Caco-2 (cell line): ENCODE results near the gene RPL12. TPM values are rescaled to one million over a fixed set of nuclear protein-coding genes. Genes with fewer than 3 reads are reported as not detected.

Source experiments
- BruUV-seq: library from RNA; stranded (reverse); fragments of 400-500 nt; replicated peaks from 2 replicates; lab custom pipeline; 2021; lab: Mats Ljungman, UMichigan
- CTCF ChIA-PET: fragments of 300-600 bp; sonication (Branson Sonifier 250); formaldehyde crosslinking; loops from one replicate; lab custom pipeline; 2022; ENCODE audit warnings: antibody characterized with exemption; lab: Charles Lee
- POLR2A ChIA-PET: fragments of 300-600 bp; sonication (Branson Sonifier 250); formaldehyde crosslinking; loops from one replicate; lab custom pipeline; 2022; ENCODE audit warnings: antibody characterized with exemption; lab: Charles Lee
- DNase-seq, 2 experiments: peaks; one replicate each; pipeline versions ENCODE4 v3.0.0 to v3.0.0-alpha.2; 2020 to 2022
- H3K27me3 ChIP-seq: replicated peaks from 2 replicates; pipeline ENCODE4 v1.6.0; 2011; ENCODE audit warnings: low read length; ENCODE audit not compliant: control insufficient read depth, insufficient read depth
- H3K36me3 ChIP-seq: 2 replicates; pipeline ENCODE4 v1.5.1; 2011; ENCODE audit warnings: low read length; ENCODE audit not compliant: control insufficient read depth, insufficient read depth
- H3K4me1 ChIP-seq: fragments of 250-450 bp; sonication (Bioruptor Pico); 2 replicates; pipeline ENCODE4 v1.5.1; 2020; ENCODE audit warnings: mild to moderate bottlenecking
- H3K4me3 ChIP-seq: 2 replicates; pipeline ENCODE4 v1.5.1; 2011; ENCODE audit warnings: low read depth, mild to moderate bottlenecking, control low read depth, low read length
- H3K9me3 ChIP-seq: fragments of 250-450 bp; sonication (Bioruptor Pico); 2 replicates; pipeline ENCODE4 v1.5.1; 2020; ENCODE audit warnings: mild to moderate bottlenecking, moderate library complexity
- H3K27ac Mint-ChIP-seq: one replicate; pipeline ENCODE4 v1.8.0; 2022; ENCODE audit warnings: mixed read lengths; ENCODE audit not compliant: unreplicated experiment
- H3K27me3 Mint-ChIP-seq: one replicate; pipeline ENCODE4 v1.8.0; 2022; ENCODE audit warnings: mixed read lengths; ENCODE audit not compliant: insufficient read depth, unreplicated experiment
- H3K36me3 Mint-ChIP-seq: one replicate; pipeline ENCODE4 v1.8.0; 2022; ENCODE audit warnings: mild to moderate bottlenecking, mixed read lengths; ENCODE audit not compliant: insufficient read depth, unreplicated experiment
- H3K4me1 Mint-ChIP-seq: one replicate; pipeline ENCODE4 v1.8.0; 2022; ENCODE audit warnings: low read depth, mixed read lengths; ENCODE audit not compliant: unreplicated experiment
- H3K4me3 Mint-ChIP-seq: one replicate; pipeline ENCODE4 v1.8.0; 2022; ENCODE audit warnings: mild to moderate bottlenecking, moderate library complexity, mixed read lengths; ENCODE audit not compliant: unreplicated experiment
- H3K9me3 Mint-ChIP-seq: one replicate; pipeline ENCODE4 v1.8.0; 2022; ENCODE audit warnings: mixed read lengths; ENCODE audit not compliant: unreplicated experiment
- intact Hi-C: fragments of 100-400 bp; cut with micrococcal nuclease; formaldehyde crosslinking; loops from one replicate; pipeline ENCODE4 v1.10.0; 2022; ENCODE audit not compliant: unreplicated experiment
- total RNA-seq: library from RNA; stranded (reverse); gene quantifications from 2 replicates; pipeline ENCODE4 v1.2.3, GENCODE V29; 2022
- TF ChIP-seq, protein P1 (sequence below), 2 experiments: fragments of 200-600 bp in 1 of 2; IDR thresholded peaks; 1 replicate in 1 of 2; 2 replicates in 1 of 2; pipeline versions ENCODE4 v1.5.1 to v1.8.0; 2011 to 2022; ENCODE audit warnings: antibody characterized with exemption in 1 of 2, control low read depth in 1 of 2, inconsistent platforms in 1 of 2, low read depth in 1 of 2, low read length in 1 of 2, mild to moderate bottlenecking in 1 of 2, moderate library complexity in 1 of 2; ENCODE audit not compliant: insufficient read depth in 1 of 2, severe bottlenecking in 1 of 2, unreplicated experiment in 1 of 2

RPL12 gene
- total RNA-seq, 1 experiment from 2014 or later = 1,592 TPM

DNA sequence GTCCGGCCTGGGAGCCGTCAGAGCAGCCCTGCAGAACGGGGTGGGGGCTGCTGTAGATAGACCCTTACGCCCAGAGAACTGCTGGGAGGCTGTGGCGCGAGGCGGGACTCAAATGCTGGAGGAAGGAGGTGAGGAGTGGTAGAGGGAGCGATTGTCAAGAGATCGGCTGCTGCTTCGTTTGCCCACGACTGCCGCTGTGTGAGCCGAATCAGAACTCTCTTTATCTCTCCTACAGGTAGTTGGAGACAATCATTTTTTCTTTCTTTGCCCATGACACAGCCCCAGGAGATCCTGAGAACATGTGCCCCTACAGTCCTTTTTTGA is 26.6 kb downstream of the RPL12 start:
- Histone ChIP-seq H3K27me3 (no peaks in the 10 kb centered on the region), H3K4me3 (peak overlapping the region; percentile 67), H3K36me3 (no peaks in the 10 kb centered on the region), H3K4me1 (peaks cover 15% of the 10 kb centered on the region), H3K9me3 (no peaks in the 10 kb centered on the region)
- TF ChIP-seq, protein P1, sequence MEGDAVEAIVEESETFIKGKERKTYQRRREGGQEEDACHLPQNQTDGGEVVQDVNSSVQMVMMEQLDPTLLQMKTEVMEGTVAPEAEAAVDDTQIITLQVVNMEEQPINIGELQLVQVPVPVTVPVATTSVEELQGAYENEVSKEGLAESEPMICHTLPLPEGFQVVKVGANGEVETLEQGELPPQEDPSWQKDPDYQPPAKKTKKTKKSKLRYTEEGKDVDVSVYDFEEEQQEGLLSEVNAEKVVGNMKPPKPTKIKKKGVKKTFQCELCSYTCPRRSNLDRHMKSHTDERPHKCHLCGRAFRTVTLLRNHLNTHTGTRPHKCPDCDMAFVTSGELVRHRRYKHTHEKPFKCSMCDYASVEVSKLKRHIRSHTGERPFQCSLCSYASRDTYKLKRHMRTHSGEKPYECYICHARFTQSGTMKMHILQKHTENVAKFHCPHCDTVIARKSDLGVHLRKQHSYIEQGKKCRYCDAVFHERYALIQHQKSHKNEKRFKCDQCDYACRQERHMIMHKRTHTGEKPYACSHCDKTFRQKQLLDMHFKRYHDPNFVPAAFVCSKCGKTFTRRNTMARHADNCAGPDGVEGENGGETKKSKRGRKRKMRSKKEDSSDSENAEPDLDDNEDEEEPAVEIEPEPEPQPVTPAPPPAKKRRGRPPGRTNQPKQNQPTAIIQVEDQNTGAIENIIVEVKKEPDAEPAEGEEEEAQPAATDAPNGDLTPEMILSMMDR (IDR thresholded peaks at IDR 0.05; ENCODE audit: insufficient read depth in 1 of 2, low read depth in 1 of 2, low read length in 1 of 2, severe bottlenecking in 1 of 2, unreplicated experiment in 1 of 2) = no peak
- no peaks in the 10 kb centered on the region for H3K27me3 Mint-ChIP-seq
- intact Hi-C loops = loop anchor here (1.0 to 2.0 kb wide), 3 partner anchors 27 to 64 kb away; partner anchors contain the start of genes LRSAM1 and RPL12
- TSS peak; percentile 48 for BruUV-seq
- H3K27ac Mint-ChIP-seq = peak overlapping the region; percentile 99
- no peaks in the 10 kb centered on the region for H3K9me3 Mint-ChIP-seq
- peaks cover 39% of the 10 kb centered on the region for H3K36me3 Mint-ChIP-seq
- DNase-seq = no peak
- ChIA-PET CTCF (interaction anchor here (0.6 to 2.0 kb wide), 4 partner anchors 22 to 465 kb away, joined by 3 to 8 read pairs (median 4); partner anchors contain the start of gene SLC2A8), POLR2A (interaction anchor here (0.6 to 2.6 kb wide), 7 partner anchors 16 to 200 kb away, joined by 3 to 37 read pairs (median 5); partner anchors contain the start of genes LRSAM1, RPL12 and SLC2A8)
- H3K4me1 Mint-ChIP-seq = peaks cover 15% of the 10 kb centered on the region
- H3K4me3 Mint-ChIP-seq = peak overlapping the region; percentile 100

DNA sequence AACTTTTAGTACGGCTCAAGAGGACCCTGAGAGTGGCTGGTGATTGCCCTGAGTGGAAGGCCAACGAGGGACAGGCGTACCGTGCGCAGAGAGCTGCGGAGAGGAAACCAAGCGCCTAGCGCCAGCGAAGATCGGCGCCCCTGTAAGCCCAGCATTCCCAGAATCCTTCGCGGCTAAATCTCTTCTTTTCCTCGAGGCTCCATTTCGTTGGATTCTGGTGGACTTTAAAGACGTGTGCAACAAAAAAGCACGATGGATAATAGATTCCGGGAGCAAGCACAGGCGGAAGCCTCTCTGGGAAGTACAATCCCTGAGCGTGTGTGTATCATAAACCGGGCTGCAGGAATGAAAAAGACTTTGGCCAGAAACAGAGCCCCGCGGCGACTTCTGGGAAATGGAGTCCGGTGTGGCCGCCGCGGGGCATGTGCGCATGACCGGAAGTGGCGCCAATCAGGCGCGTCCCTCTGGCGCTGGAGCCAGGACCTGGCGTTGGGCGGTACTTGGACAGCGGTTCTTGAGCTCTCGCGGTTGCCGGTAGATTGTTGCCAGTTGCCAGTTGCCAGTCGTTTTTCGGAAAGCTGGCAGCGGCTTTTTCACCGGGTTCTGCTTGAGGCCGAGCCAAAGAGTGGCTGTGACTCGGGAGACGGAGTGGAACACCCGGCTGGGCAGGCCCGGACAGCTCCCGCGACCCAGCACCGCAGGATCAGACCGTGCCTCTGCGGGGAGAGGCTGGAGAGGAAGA is 27.1 kb downstream of the RPL12 start, which contains the start of gene ZNF79:
ZNF79 (plus strand) TSS at position 449 of the 742 bp plus-strand sequence. CDS start 406 bp downstream, outside the sequence.
- peaks cover 15% of the 10 kb centered on the region for H3K4me1 ChIP-seq
- Mint-ChIP-seq H3K4me3 (peak within 1 kb of the TSS; percentile 100), H3K27ac (peak within 1 kb of the TSS; percentile 99), H3K4me1 (peaks cover 17% of the 10 kb centered on the region), H3K27me3 (no peaks in the 10 kb centered on the region), H3K9me3 (no peaks in the 10 kb centered on the region), H3K36me3 (peaks cover 39% of the 10 kb centered on the region)
- CTCF ChIA-PET = interaction anchor here (0.6 to 2.0 kb wide), 5 partner anchors 23 to 465 kb away, joined by 3 to 8 read pairs (median 3); partner anchors contain the start of gene SLC2A8
- POLR2A ChIA-PET = interaction anchor here (0.6 to 2.6 kb wide), 7 partner anchors 17 to 199 kb away, joined by 3 to 37 read pairs (median 5); partner anchors contain the start of genes LRSAM1, RPL12 and SLC2A8
- BruUV-seq = no TSS peak
- TF ChIP-seq, protein P1 (IDR thresholded peaks at IDR 0.05; ENCODE audit: insufficient read depth in 1 of 2, low read depth in 1 of 2, low read length in 1 of 2, severe bottlenecking in 1 of 2, unreplicated experiment in 1 of 2) = no peak
- intact Hi-C loops = loop anchor here (1.0 to 2.0 kb wide), 3 partner anchors 27 to 63 kb away; partner anchors contain the start of genes LRSAM1 and RPL12
- peak; percentile 93 to 94 for DNase-seq
- no peaks in the 10 kb centered on the region for H3K9me3 ChIP-seq
- H3K27me3 ChIP-seq = no peaks in the 10 kb centered on the region
- H3K36me3 ChIP-seq = no peaks in the 10 kb centered on the region
- peak within 1 kb of the TSS; percentile 67 for H3K4me3 ChIP-seq

GRCh38 chr9:127423476-127423933 is 27.7 kb downstream of the RPL12 start:
- no peaks in the 10 kb centered on the region for H3K9me3 ChIP-seq
- no peak for DNase-seq
- H3K36me3 ChIP-seq = no peaks in the 10 kb centered on the region
- H3K9me3 Mint-ChIP-seq = no peaks in the 10 kb centered on the region
- peak overlapping the region; percentile 99 for H3K27ac Mint-ChIP-seq
- TF ChIP-seq, protein P1 (IDR thresholded peaks at IDR 0.05; ENCODE audit: insufficient read depth in 1 of 2, low read depth in 1 of 2, low read length in 1 of 2, severe bottlenecking in 1 of 2, unreplicated experiment in 1 of 2) = no peak
- intact Hi-C loops = no loop called here
- peak overlapping the region; percentile 100 for H3K4me3 Mint-ChIP-seq
- ChIA-PET POLR2A (interaction anchor here (2.2 to 2.6 kb wide), 2 partner anchors 21 to 27 kb away, joined by 18 to 37 read pairs; partner anchors contain the start of gene SLC2A8), CTCF (interaction anchor here (1.0 to 2.0 kb wide), 3 partner anchors 27 to 35 kb away, joined by 3 to 8 read pairs (median 5); partner anchors contain the start of gene SLC2A8)
- H3K27me3 ChIP-seq = no peaks in the 10 kb centered on the region
- no peaks in the 10 kb centered on the region for H3K27me3 Mint-ChIP-seq
- BruUV-seq = TSS peak; percentile 71
- peaks cover 15% of the 10 kb centered on the region for H3K4me1 ChIP-seq
- H3K4me3 ChIP-seq = peak overlapping the region; percentile 67
- H3K4me1 Mint-ChIP-seq = peaks cover 17% of the 10 kb centered on the region
- H3K36me3 Mint-ChIP-seq = peaks cover 38% of the 10 kb centered on the region
